Astrocyte of the hippocampus (primary cell): ENCODE results near the gene RACK1.

Experiments used
- DNase-seq: peaks from one replicate; pipeline ENCODE4 v3.0.0; 2011; ENCODE audit warnings: low read depth, low spot score

The RACK1 gene

GRCh38 chr5:181259974-181260719 is 16.4 kb upstream of the RACK1 start:
- DNase-seq = no peak

DNA sequence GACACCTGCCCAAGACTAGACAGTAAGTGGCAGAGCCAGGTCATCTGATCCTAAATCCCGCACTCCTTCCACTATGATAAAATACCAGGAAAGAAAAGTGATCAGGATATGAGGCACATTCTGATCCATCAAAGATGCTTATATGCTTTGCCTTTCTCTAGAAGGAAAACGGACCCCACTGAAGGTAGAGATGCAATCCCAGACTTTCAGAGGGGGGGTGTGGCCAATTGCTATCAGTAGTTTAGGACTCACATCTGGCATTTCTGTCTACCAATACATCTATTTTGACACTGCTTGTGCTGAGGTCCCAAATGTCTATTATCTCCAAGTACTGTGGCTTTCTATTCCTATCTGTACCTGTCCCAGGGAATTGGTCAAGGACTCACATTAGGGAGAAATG is 15.6 kb upstream of the RACK1 start:
- no peak for DNase-seq

DNA sequence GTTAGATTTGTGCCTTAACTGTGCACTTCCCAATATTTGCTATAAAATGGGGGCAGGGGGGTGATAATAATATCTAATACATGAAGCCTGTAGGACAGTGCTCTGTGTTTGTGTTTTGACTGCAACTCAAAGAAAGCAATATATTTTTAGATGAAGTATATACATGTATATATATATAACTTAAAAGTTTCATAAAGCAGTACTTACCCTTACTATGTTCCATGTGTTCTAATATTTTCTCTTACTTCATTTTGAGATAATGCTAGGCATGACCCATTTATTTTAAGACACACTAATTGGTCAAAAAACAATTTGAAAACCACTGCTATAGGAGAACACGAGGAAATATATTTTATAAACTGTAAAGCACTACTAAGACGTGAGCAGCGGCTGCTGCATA is 14.9 kb upstream of the RACK1 start:
- DNase-seq = no peak

DNA sequence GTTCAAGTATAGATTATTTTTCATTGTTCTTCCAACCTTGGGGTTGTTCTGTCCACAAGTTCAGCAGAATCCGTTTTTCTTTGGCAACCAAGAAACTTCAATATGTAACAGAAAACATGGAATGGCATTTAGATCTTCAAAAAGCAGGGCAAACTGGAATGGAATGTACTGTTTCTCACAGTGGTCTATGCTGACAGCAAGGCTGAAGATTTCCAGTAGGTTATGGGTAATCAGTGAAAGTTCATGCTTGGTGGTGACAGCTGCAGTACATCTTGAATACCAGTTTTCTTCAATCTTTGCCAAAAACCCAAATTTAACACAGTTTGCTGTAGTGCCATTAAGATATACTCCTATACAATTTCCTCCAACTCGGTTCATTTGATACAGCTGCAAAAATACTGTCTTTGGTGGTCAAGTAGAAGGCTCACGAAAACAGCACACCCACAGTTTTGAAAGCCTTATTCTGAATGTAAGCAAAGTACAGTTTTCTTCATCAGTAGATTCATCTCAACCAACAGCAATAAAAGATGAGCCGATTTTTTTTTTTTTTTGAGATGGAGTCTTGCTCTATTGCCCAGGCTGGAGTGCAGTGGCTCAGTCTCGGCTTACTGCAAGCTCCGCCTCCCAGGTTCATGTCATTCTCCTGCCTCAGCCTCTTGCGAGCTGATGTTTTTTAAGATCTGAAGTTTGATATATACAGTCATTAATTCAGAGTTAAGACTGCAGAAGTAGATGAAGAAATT is 12.3 kb upstream of the RACK1 start:
- DNase-seq = no peak

DNA sequence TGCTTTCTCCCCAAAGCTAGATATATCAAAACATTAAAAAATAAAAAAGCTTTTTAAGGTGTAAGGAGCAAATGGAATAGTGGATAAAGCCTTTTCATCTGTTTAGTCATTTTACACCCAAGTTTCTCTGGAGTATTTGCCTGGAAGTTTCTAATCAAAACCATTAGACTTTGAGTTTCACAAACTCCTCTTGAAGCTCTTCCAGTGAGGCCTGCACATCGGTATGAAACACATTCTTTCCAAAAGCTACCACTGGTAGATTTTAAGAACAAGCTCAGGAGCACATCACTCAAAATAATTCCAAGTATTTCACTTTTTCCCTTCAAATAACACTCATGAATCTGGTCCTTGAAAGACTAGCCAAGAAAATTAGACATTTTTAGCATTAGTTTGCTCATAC is 11.6 kb upstream of the RACK1 start:
- no peak for DNase-seq

- no peak for DNase-seq
Measured at GRCh38 chr5:181248277-181248676, 4.6 kb upstream of the RACK1 start.

DNA sequence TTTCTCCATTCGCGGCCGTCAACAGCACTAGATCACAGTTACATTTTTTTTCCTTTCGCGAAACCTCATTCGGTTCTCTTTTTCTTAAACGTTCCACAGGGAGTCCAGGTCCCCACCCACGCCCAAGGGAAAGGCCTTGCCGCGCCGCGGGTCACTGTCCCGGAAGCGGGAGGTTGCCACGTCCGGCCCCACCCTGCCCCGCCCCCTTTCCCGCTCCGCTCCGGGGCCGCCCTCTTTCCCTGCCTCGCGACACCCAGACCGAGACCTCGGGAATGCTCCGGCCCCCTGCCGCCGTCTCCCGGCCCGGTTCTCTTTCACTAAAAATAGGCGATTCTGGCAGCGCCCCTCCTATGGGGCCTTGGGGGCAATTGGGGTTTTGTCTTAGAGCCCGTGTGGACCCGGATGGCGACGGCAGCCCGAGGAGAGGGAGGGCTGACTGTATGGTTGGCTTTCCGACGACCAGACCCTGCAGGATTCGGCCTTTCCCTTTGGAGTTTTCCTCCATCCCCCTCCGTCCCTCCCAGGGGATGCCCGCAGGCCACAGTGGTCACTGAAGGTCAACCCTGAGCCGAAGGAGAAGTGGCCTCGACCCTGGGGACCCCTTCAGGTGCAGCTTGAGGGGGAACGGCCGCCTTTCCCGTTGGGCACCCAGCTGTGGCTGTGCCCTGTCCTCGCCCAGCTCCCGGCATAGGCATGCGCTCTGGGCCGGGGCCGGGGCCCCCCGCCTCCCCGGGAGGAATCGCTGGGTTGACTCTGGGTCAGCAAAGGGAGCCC is 2.8 kb upstream of the RACK1 start:
- DNase-seq = peak; percentile 94

- DNase-seq = no peak
Measured at GRCh38 chr5:181245427-181246275, 1.9 kb upstream of the RACK1 start.

- DNase-seq = peak; percentile 38
Measured at GRCh38 chr5:181243018-181243563, 615 bp downstream of the RACK1 start.

DNA sequence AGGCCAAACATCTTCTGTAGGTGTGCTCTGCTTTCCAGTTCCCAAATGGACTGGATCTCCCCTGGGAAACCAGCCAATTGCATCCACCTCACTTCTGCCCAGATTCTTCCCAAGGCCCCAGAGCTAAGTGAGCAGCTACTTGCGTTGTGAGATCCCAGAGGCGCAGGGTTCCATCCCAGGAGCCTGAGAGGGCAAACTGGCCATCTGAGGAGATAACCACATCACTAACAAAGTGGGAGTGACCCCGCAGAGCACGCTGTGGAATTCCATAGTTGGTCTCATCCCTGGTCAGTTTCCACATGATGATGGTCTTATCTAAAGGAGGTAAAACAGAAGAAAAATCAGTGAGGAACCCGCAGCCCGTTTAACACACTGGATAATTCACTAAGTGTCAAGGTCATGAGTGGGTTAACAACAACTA is 1.7 kb downstream of the RACK1 start:
- no peak for DNase-seq

DNA sequence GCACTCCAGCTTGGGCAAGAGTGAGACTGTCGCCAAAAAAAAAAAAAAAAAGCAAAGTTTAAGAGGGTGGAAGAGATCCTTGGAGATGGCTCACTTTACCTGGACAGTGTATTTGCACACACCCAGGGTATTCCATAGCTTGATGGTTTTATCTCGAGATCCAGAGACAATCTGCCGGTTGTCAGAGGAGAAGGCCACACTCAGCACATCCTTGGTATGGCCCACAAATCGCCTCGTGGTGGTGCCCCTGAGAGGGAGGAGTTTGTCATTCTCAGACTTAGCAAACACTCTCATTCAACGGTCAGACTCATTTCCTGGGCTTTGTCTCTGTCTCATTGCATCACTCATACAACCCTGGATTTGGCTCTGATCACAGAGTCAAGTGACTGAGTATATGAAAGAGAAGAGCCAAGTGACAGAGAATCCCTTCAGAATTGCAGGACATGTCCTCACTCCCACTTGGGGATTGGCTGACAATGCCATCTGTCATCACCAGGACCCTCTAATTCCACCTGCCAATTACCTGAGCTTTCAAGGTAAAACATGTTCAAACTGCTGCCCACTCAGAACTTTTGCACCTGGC is 2.2 kb downstream of the RACK1 start:
- DNase-seq = peak; percentile 73

- DNase-seq = no peak
Measured at GRCh38 chr5:181239062-181239663, 4.5 kb downstream of the RACK1 start.

- DNase-seq = no peak
Measured at GRCh38 chr5:181237729-181238385, 5.8 kb downstream of the RACK1 start.

DNA sequence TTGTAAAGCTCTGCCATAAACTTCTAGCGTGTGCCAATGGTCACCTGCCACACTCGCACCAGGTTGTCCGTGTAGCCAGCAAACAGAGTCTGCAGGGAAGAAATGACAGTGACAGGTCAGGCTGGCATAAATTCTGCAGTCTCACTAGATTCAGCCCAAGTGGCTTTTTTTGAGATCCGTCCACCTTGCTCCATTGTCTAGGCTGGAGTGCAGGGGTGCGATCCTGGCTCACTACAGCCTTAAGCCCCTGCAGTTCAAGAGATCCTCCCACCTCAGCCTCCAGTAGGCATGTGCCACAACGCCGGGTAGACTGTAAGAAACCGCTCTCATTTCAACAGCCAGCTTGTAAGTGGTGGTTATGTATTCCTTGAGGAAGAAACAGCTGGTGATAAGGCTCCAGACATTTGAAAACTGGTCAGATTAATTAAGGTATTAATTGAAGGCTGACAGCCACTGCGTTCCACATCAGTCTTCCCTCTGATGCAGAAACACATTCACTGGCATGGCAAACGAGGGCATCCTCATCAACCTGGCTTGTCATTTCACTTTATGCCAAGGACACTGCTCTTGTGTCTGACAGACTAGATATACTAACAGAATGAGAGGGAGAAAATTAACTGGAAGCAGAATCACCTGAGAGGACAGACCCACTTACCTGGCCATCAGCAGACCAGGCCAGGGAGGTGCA is 6.6 kb downstream of the RACK1 start:
- no peak for DNase-seq

DNA sequence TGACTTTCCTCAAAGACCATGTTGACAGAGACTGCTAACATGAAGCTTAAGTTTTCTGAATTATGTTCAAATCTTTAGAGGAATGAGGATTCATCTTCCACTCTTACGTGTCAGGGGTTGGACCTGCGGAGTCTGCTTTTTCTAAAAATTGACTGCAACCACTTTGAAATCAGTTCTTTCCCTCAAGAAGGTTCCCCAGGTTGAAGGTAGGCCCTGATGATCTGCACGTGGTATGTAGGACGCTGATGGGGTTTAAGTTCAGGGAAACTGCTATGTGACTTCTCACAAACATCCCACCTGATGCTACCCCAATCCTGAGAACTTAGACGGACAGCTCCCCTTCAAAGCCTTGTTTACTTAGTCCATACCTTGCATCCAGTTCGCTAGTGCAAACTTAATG is 7.2 kb downstream of the RACK1 start:
- DNase-seq = no peak

DNA sequence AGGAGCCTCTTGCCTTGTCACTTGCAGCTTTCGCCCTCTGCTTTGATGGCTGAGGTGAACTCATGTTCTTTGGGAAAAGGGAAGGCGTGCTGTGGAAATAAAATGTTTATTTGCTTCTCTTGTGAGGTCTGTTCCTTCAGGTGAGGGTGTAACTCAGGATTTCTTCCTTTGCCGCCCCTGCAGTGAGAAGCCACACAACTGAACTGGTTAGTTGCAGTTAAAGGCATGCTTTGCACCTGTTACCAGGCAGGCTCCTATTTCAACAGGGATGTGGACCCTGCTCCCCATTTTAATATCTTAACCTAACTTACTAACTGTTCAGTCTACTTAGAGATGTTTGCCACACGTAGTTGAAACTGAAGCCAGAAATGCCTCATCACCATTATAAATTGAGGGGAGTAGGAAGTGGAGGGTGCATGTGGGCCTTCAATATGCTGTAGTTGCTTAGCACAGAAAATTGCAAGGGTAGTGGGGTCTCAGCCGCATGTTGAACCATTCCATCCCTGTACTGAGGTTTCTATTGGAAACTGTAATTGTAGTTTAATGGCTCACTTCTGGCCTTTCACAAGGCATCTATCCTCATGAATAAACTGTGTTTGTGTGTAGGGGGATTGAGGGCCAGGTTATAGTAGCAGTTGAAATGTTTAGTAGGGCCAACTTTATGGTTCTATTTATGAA is 7.9 kb downstream of the RACK1 start:
- DNase-seq = no peak

DNA sequence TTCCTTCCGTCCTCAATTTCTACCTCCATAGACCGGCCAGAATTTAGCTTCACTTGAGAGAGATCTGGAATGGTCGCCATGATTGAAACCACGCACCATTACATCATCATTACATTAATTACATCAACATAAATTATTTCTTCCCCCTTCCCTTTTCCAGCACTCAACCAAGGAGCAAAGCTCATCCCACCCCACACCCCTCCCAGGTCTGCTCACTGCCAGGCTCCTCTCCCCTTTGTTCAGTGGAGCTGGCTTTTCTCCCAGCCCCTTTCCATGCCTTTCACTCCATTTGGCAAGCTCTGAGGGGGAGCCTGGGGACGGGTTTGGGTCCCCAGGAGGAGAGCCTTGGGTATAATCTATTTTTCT is 8.4 kb downstream of the RACK1 start:
- DNase-seq = no peak

- no peak for DNase-seq
Measured at GRCh38 chr5:181234455-181235306, 9.0 kb downstream of the RACK1 start.
